Neural cell (in vitro differentiated cells): ENCODE measurements around the gene TEX13A. TPM values are rescaled to one million over a fixed set of nuclear protein-coding genes. Genes with fewer than 3 reads are reported as not detected.

Source experiments
- H2AFZ ChIP-seq: fragments of 200-600, 300-800 bp; sonication (generic), shearing (Covaris generic); 2 replicates; pipeline ENCODE4 v1.6.0; 2014; ENCODE audit warnings: low read depth, mild to moderate bottlenecking, antibody characterized with exemption, low read length, moderate library complexity
- H3F3A ChIP-seq: fragments of 200-600 bp; shearing (Covaris generic); 2 replicates; pipeline ENCODE4 v1.6.1; 2016; ENCODE audit warnings: mild to moderate bottlenecking, moderate library complexity, mixed read lengths, antibody characterized with exemption, low read length; ENCODE audit not compliant: insufficient read depth, poor library complexity, severe bottlenecking
- H3K27ac ChIP-seq: fragments of 200-600, 300-800 bp; sonication (generic), shearing (Covaris generic); 2 replicates; pipeline ENCODE4 v1.5.1; 2014; ENCODE audit warnings: mild to moderate bottlenecking, low read length, moderate library complexity
- H3K27me3 ChIP-seq: fragments of 300-800, 200-600 bp; sonication (generic), shearing (Covaris generic); 2 replicates; pipeline ENCODE4 v1.6.0; 2014; ENCODE audit warnings: mild to moderate bottlenecking, low read depth, low read length, moderate library complexity; ENCODE audit not compliant: insufficient read depth
- H3K36me3 ChIP-seq: fragments of 300-800, 200-600 bp; sonication (generic), shearing (Covaris generic); 2 replicates; pipeline ENCODE4 v1.5.1; 2014; ENCODE audit warnings: mild to moderate bottlenecking, antibody characterized with exemption, low read length, moderate library complexity; ENCODE audit not compliant: insufficient read depth
- H3K4me2 ChIP-seq: fragments of 300-800, 200-600 bp; sonication (generic), shearing (Covaris generic); 2 replicates; pipeline ENCODE4 v1.6.0; 2014; ENCODE audit warnings: mild to moderate bottlenecking, low read length
- H3K4me3 ChIP-seq: fragments of 300-800, 200-600 bp; sonication (generic), shearing (Covaris generic); 2 replicates; pipeline ENCODE4 v1.5.1; 2014; ENCODE audit warnings: mild to moderate bottlenecking, low read length, moderate library complexity
- H3K79me2 ChIP-seq: fragments of 200-600 bp; shearing (Covaris generic); replicated peaks from 2 replicates; pipeline ENCODE4 v1.6.0; 2014; ENCODE audit warnings: mild to moderate bottlenecking, low read length, moderate library complexity; ENCODE audit not compliant: insufficient read depth
- H3K9ac ChIP-seq: fragments of 300-800, 200-600 bp; sonication (generic), shearing (Covaris generic); 2 replicates; pipeline ENCODE4 v1.6.1; 2016; ENCODE audit warnings: mild to moderate bottlenecking, low read length, mixed read lengths
- H3K9me2 ChIP-seq: fragments of 200-600 bp; shearing (Covaris generic); 2 replicates; pipeline ENCODE4 v1.6.1; 2016; ENCODE audit warnings: mild to moderate bottlenecking, low read length, mixed read lengths; ENCODE audit not compliant: insufficient read depth
- H3K9me3 ChIP-seq: fragments of 200-600, 300-800 bp; sonication (generic), shearing (Covaris generic); 2 replicates; pipeline ENCODE4 v1.6.1; 2016; ENCODE audit warnings: mild to moderate bottlenecking, mixed run types, low read length, moderate library complexity, mixed read lengths
- H4K20me1 ChIP-seq: fragments of 200-600 bp; shearing (Covaris generic); 2 replicates; pipeline ENCODE4 v1.6.1; 2016; ENCODE audit warnings: mild to moderate bottlenecking, mixed run types; ENCODE audit not compliant: insufficient read depth
- CTCF ChIP-seq: fragments of 450-650 bp; IDR thresholded peaks from 2 replicates; pipeline ENCODE4 v1.5.1; 2014; ENCODE audit warnings: antibody characterized with exemption, mild to moderate bottlenecking, moderate library complexity; ENCODE audit not compliant: poor library complexity, severe bottlenecking
- EP300 ChIP-seq: fragments of 450-650 bp; conservative IDR thresholded peaks from 2 replicates; pipeline ENCODE4 v1.6.1; 2014; ENCODE audit warnings: antibody characterized with exemption, mild to moderate bottlenecking, moderate library complexity; ENCODE audit not compliant: poor library complexity, severe bottlenecking
- EZH2 ChIP-seq: fragments of 200-600, 300-800 bp; shearing (Covaris generic), sonication (generic); IDR thresholded peaks from 2 replicates; pipeline ENCODE4 v1.6.1; 2014; ENCODE audit warnings: antibody characterized with exemption, low read length, borderline replicate concordance, mild to moderate bottlenecking; ENCODE audit not compliant: insufficient read depth, poor library complexity, severe bottlenecking
- MXI1 ChIP-seq: fragments of 450-650 bp; conservative IDR thresholded peaks from 2 replicates; pipeline ENCODE4 v1.6.1; 2014; ENCODE audit warnings: antibody characterized with exemption, mild to moderate bottlenecking; ENCODE audit not compliant: poor library complexity, severe bottlenecking
- POLR2AphosphoS5 ChIP-seq: IDR thresholded peaks from 2 replicates; pipeline ENCODE4 v1.6.1; 2012
- RAD21 ChIP-seq: fragments of 450-650 bp; conservative IDR thresholded peaks from 2 replicates; pipeline ENCODE4 v1.6.1; 2014; ENCODE audit warnings: antibody characterized with exemption, mild to moderate bottlenecking, moderate library complexity
- REST ChIP-seq: IDR thresholded peaks from 2 replicates; pipeline ENCODE4 v1.6.1; 2012; ENCODE audit warnings: borderline replicate concordance
- SMC3 ChIP-seq: fragments of 450-650 bp; conservative IDR thresholded peaks from 2 replicates; pipeline ENCODE4 v1.6.1; 2014; ENCODE audit warnings: antibody characterized with exemption, mild to moderate bottlenecking, moderate library complexity; ENCODE audit not compliant: poor library complexity
- TAF1 ChIP-seq: IDR thresholded peaks from 2 replicates; pipeline ENCODE4 v1.6.1; 2012; ENCODE audit warnings: low read depth
- polyA plus RNA-seq: library from polyadenylated mRNA; depleted of rRNA; stranded (reverse); fragments of >200 nt; gene quantifications from 2 replicates; pipeline ENCODE4 v1.2.3, GENCODE V29; 2014

TEX13A gene
- polyA plus RNA-seq, 1 donor from 2014 or later = not detected

GRCh38 chrX:105209406-105209805 is 11.1 kb downstream of the TEX13A start:
- Histone ChIP-seq H3K9me3 (no peaks in the 10 kb centered on the region), H3K79me2 (no peaks in the 10 kb centered on the region), H3K27me3 (no peaks in the 10 kb centered on the region), H2AFZ (no peak overlapping the region), H4K20me1 (no peaks in the 10 kb centered on the region), H3K4me2 (no peak overlapping the region), H3F3A (no peaks in the 10 kb centered on the region), H3K27ac (no peak overlapping the region), H3K36me3 (no peaks in the 10 kb centered on the region), H3K9me2 (no peaks in the 10 kb centered on the region), H3K9ac (no peak overlapping the region), H3K4me3 (no peak overlapping the region)
- no peak for TF ChIP-seq EP300
- TF ChIP-seq CTCF = no peak
- no peak for TF ChIP-seq MXI1
- TF ChIP-seq TAF1 = no peak
- TF ChIP-seq RAD21 = no peak
- no peak for TF ChIP-seq SMC3
- no peak for TF ChIP-seq REST
- TF ChIP-seq EZH2 = no peak
- TF ChIP-seq POLR2AphosphoS5 = no peak

GRCh38 chrX:105191878-105192277 is 28.6 kb downstream of the TEX13A start:
- Histone ChIP-seq H3K4me3 (no peak overlapping the region), H3F3A (no peaks in the 10 kb centered on the region), H4K20me1 (no peaks in the 10 kb centered on the region), H3K27me3 (no peaks in the 10 kb centered on the region), H3K9me2 (no peaks in the 10 kb centered on the region), H3K4me2 (no peak overlapping the region), H3K36me3 (no peaks in the 10 kb centered on the region), H3K27ac (no peak overlapping the region), H3K79me2 (no peaks in the 10 kb centered on the region), H3K9ac (no peak overlapping the region), H3K9me3 (no peaks in the 10 kb centered on the region), H2AFZ (no peak overlapping the region)
- peak; percentile 51 for TF ChIP-seq SMC3
- peak; percentile 51 for TF ChIP-seq CTCF
- TF ChIP-seq TAF1 = no peak
- TF ChIP-seq EP300 = no peak
- TF ChIP-seq RAD21 = peak; percentile 42
- no peak for TF ChIP-seq MXI1
- TF ChIP-seq REST = no peak
- TF ChIP-seq EZH2 = no peak
- TF ChIP-seq POLR2AphosphoS5 = no peak
